Measurements from ENCODE around the gene LRRC56. TPM values are rescaled to one million over a fixed set of nuclear protein-coding genes. Genes with fewer than 3 reads are reported as not detected.

LRRC56 gene
- total RNA-seq, 1 donor from 2014 or later, result 2.7 TPM

DNA sequence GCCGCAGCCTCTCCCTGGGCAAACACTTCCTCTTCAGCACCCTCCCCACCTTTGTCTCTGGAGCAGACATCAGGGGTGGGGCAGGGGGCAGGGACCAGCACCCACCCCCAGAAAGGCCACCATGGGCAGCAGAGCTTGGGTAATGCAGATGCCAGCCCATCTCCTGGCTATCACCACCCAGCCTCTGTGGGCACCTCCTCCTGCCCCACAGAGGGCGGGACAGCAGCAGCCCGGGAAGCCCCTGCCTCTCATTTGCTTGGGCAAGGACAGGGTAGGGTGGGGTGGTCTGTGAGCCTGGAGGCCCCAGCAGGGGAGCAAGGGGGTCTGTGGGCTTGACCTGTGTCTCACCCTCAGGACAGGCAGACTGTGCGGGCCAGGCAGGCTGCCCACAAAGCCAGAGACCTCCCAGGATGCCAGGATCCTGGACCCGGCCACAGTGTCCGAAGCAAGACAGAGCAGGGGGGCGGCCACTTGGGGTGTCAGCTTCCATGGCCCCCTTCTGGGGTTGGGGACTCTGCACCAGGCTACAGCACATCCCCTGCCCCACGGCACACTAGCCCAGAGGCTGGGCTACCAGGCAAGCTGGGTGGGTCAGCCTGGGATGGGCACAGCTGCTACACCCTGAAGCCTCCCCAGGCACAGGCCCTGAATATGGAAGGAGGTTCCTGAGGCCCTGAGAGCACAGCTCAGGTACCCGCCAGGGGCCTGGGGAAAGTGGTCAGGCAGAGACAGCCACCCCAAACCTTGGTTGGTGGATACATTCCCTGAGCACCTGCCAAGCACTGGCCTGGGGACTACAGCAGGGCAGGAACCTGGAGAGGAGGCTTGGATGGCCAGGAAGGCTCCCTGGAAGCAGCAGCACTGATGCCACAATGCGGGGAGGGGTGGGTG is 34.8 kb upstream of the LRRC56 start:
- H3K27ac Mint-ChIP-seq (ENCODE audit: unreplicated experiment), result peak overlapping the region; percentile 49

DNA sequence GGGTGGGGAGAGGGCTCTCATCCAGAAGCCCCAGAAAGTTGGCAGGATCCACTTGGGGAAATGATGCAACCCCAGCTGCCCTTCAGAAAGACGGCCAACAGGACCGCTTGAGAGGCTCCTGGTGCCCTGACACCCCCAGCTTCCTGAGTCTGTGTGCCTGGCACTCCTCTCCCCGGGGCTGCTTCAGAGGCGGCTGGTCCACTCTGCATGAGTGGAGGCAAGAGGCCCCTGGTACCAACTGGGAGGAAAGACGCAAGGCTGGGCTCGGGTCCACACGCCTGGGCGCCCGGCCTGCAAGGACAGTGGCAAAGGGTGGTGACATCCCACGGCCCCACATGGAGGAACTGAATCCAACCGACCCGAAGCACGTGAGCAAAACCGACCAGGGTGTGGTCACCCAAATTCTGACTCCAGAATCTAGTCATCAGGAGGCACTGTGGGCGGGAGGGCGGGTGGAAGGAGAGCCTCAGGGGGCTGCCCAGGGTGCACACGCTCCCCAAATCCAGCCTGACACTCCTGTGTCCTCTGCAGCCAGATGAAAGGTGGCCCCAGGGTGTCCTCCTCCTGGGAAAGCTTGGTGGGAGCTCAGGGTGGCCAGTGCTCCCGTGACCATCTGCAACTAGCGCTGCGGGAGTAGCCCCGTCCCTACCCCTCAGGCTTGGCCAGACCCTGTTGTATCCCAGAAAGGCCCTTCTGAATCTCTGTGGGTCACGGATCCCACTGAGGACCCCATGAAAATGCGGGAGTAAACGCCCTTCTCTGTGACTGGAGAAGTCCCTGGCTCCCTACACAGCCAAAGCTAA is 33.9 kb upstream of the LRRC56 start:
- peaks cover 33% of the 10 kb centered on the region for H3K4me1 Mint-ChIP-seq (ENCODE audit: low read depth)
- peaks cover 7% of the 10 kb centered on the region for H3K36me3 Mint-ChIP-seq (ENCODE audit: low read depth)
- H3K27ac Mint-ChIP-seq (ENCODE audit: unreplicated experiment), result peak overlapping the region; percentile 80
- H3K4me3 Mint-ChIP-seq (ENCODE audit: unreplicated experiment), result no peak overlapping the region
- DNase-seq (ENCODE audit: low spot score), result no peak
- no peaks in the 10 kb centered on the region for H3K9me3 Mint-ChIP-seq (ENCODE audit: low read depth)
- no peaks in the 10 kb centered on the region for H3K27me3 Mint-ChIP-seq (ENCODE audit: low read depth)
- TF ChIP-seq, protein P1, sequence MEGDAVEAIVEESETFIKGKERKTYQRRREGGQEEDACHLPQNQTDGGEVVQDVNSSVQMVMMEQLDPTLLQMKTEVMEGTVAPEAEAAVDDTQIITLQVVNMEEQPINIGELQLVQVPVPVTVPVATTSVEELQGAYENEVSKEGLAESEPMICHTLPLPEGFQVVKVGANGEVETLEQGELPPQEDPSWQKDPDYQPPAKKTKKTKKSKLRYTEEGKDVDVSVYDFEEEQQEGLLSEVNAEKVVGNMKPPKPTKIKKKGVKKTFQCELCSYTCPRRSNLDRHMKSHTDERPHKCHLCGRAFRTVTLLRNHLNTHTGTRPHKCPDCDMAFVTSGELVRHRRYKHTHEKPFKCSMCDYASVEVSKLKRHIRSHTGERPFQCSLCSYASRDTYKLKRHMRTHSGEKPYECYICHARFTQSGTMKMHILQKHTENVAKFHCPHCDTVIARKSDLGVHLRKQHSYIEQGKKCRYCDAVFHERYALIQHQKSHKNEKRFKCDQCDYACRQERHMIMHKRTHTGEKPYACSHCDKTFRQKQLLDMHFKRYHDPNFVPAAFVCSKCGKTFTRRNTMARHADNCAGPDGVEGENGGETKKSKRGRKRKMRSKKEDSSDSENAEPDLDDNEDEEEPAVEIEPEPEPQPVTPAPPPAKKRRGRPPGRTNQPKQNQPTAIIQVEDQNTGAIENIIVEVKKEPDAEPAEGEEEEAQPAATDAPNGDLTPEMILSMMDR (IDR thresholded peaks at IDR 0.05), result no peak

More for the DNA sequence above, 34.8 kb upstream of the LRRC56 start:
- Mint-ChIP-seq H3K4me1 (ENCODE audit: low read depth) (peaks cover 26% of the 10 kb centered on the region), H3K36me3 (ENCODE audit: low read depth) (peaks cover 14% of the 10 kb centered on the region), H3K9me3 (ENCODE audit: low read depth) (no peaks in the 10 kb centered on the region), H3K4me3 (ENCODE audit: unreplicated experiment) (no peak overlapping the region), H3K27me3 (ENCODE audit: low read depth) (no peaks in the 10 kb centered on the region)
- no peak for DNase-seq (ENCODE audit: low spot score)
- TF ChIP-seq, protein P1 (IDR thresholded peaks at IDR 0.05), result no peak

- H3K4me1 Mint-ChIP-seq (ENCODE audit: low read depth), result peaks cover 35% of the 10 kb centered on the region
- H3K4me3 Mint-ChIP-seq (ENCODE audit: unreplicated experiment), result peak overlapping the region; percentile 93
- TF ChIP-seq, protein P1 (IDR thresholded peaks at IDR 0.05), result no peak
- H3K27ac Mint-ChIP-seq (ENCODE audit: unreplicated experiment), result peak overlapping the region; percentile 78
- DNase-seq (ENCODE audit: low spot score), result no peak
- H3K9me3 Mint-ChIP-seq (ENCODE audit: low read depth), result no peaks in the 10 kb centered on the region
- no peaks in the 10 kb centered on the region for H3K27me3 Mint-ChIP-seq (ENCODE audit: low read depth)
- H3K36me3 Mint-ChIP-seq (ENCODE audit: low read depth), result peaks cover 6% of the 10 kb centered on the region
These were observed 33.0 kb upstream of the LRRC56 start for GRCh38 chr11:504053-504993.

DNA sequence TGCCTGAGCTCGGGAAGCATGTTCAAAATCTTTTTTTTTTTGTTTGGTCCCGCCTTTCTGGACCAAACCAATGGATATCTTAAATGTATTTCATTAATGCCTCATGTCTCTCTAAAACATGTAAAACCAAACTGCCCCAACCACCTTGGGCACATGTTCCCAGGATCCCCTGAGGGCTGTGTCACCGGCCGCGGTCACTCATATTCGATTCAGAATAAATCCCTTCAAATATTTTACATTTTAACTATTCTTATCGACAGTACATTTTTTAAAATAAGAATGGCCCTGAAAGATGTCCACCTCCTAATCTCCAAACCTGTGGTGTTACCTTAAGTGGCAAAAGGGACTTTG is 32.4 kb upstream of the LRRC56 start:
- H3K27ac Mint-ChIP-seq (ENCODE audit: unreplicated experiment), result peak overlapping the region; percentile 100
- H3K36me3 Mint-ChIP-seq (ENCODE audit: low read depth), result peaks cover 7% of the 10 kb centered on the region

More for the DNA sequence above, 32.4 kb upstream of the LRRC56 start:
- peak overlapping the region; percentile 93 for H3K4me3 Mint-ChIP-seq (ENCODE audit: unreplicated experiment)
- peaks cover 39% of the 10 kb centered on the region for H3K4me1 Mint-ChIP-seq (ENCODE audit: low read depth)
- no peak for DNase-seq (ENCODE audit: low spot score)
- no peaks in the 10 kb centered on the region for H3K27me3 Mint-ChIP-seq (ENCODE audit: low read depth)
- TF ChIP-seq, protein P1 (IDR thresholded peaks at IDR 0.05), result no peak
- H3K9me3 Mint-ChIP-seq (ENCODE audit: low read depth), result no peaks in the 10 kb centered on the region

Measured in chondrocyte (in vitro differentiated cells).